ENCODE measurements around the gene COX6A1. TPM values are rescaled to one million over a fixed set of nuclear protein-coding genes. Genes with fewer than 3 reads are reported as not detected.

COX6A1 gene
- total RNA-seq, 2 experiments from 2014 or later: 449 to 455 TPM

GRCh38 chr12:120468325-120468820 lies 30.5 kb downstream of the COX6A1 start:
- no peaks in the 10 kb centered on the region for H3K9me3 Mint-ChIP-seq
- H3K27me3 Mint-ChIP-seq: no peaks in the 10 kb centered on the region
- peak overlapping the region; percentile 87 for H3K27ac Mint-ChIP-seq
- H3K4me3 Mint-ChIP-seq: peak overlapping the region; percentile 95
- peaks cover 41% of the 10 kb centered on the region for H3K4me1 Mint-ChIP-seq
- DNase-seq: peak; percentile 26
- peaks cover 22% of the 10 kb centered on the region for H3K36me3 Mint-ChIP-seq

GRCh38 chr12:120468821-120469449 lies 31.0 kb downstream of the COX6A1 start:
- H3K36me3 Mint-ChIP-seq: peaks cover 21% of the 10 kb centered on the region
- peak overlapping the region; percentile 87 for H3K27ac Mint-ChIP-seq
- no peaks in the 10 kb centered on the region for H3K27me3 Mint-ChIP-seq
- DNase-seq: no peak
- H3K4me1 Mint-ChIP-seq: peaks cover 41% of the 10 kb centered on the region
- H3K4me3 Mint-ChIP-seq: peak overlapping the region; percentile 95
- H3K9me3 Mint-ChIP-seq: no peaks in the 10 kb centered on the region

- Mint-ChIP-seq H3K27me3 (no peaks in the 10 kb centered on the region), H3K4me3 (peak within 1 kb of the TSS; percentile 95), H3K9me3 (no peaks in the 10 kb centered on the region), H3K27ac (peak within 1 kb of the TSS; percentile 87), H3K4me1 (peaks cover 35% of the 10 kb centered on the region), H3K36me3 (peaks cover 18% of the 10 kb centered on the region)
- DNase-seq: peak; percentile 99
Observed at GRCh38 chr12:120469450-120470149, 31.7 kb downstream of the COX6A1 start, which contains the start of gene SRSF9. SRSF9 (minus strand) TSS chr12:120469748; CDS start chr12:120469609, 139 bp downstream.

- peak overlapping the region; percentile 87 for H3K27ac Mint-ChIP-seq
- H3K4me1 Mint-ChIP-seq: peaks cover 31% of the 10 kb centered on the region
- no peaks in the 10 kb centered on the region for H3K27me3 Mint-ChIP-seq
- peaks cover 17% of the 10 kb centered on the region for H3K36me3 Mint-ChIP-seq
- H3K9me3 Mint-ChIP-seq: no peaks in the 10 kb centered on the region
- no peak for DNase-seq
- peak overlapping the region; percentile 95 for H3K4me3 Mint-ChIP-seq
Observed at GRCh38 chr12:120470150-120470784, 32.4 kb downstream of the COX6A1 start.

GRCh38 chr12:120472521-120472920 lies 34.6 kb downstream of the COX6A1 start:
- peaks cover 11% of the 10 kb centered on the region for H3K36me3 Mint-ChIP-seq
- H3K4me3 Mint-ChIP-seq: no peak overlapping the region
- no peak overlapping the region for H3K27ac Mint-ChIP-seq
- H3K4me1 Mint-ChIP-seq: peaks cover 14% of the 10 kb centered on the region
- no peaks in the 10 kb centered on the region for H3K27me3 Mint-ChIP-seq
- no peak for DNase-seq
- H3K9me3 Mint-ChIP-seq: no peaks in the 10 kb centered on the region

- DNase-seq: no peak
- no peaks in the 10 kb centered on the region for H3K9me3 Mint-ChIP-seq
- no peaks in the 10 kb centered on the region for H3K27me3 Mint-ChIP-seq
- H3K36me3 Mint-ChIP-seq: peaks cover 2% of the 10 kb centered on the region
- H3K27ac Mint-ChIP-seq: no peak overlapping the region
- H3K4me1 Mint-ChIP-seq: peaks cover 7% of the 10 kb centered on the region
- no peak overlapping the region for H3K4me3 Mint-ChIP-seq
Observed at GRCh38 chr12:120473807-120474615, 36.1 kb downstream of the COX6A1 start.

GRCh38 chr12:120474616-120474960 lies 36.7 kb downstream of the COX6A1 start:
- H3K27ac Mint-ChIP-seq: peak overlapping the region; percentile 0

GRCh38 chr12:120475643-120476042 lies 37.7 kb downstream of the COX6A1 start:
- Mint-ChIP-seq H3K4me1 (peaks cover 3% of the 10 kb centered on the region), H3K9me3 (no peaks in the 10 kb centered on the region), H3K27ac (no peak overlapping the region), H3K36me3 (no peaks in the 10 kb centered on the region), H3K27me3 (no peaks in the 10 kb centered on the region), H3K4me3 (no peak overlapping the region)
- DNase-seq: no peak

More at GRCh38 chr12:120474616-120474960, 36.7 kb downstream of the COX6A1 start:
- H3K27me3 Mint-ChIP-seq: no peaks in the 10 kb centered on the region
- no peak for DNase-seq
- H3K9me3 Mint-ChIP-seq: no peaks in the 10 kb centered on the region
- no peak overlapping the region for H3K4me3 Mint-ChIP-seq
- peaks cover 7% of the 10 kb centered on the region for H3K4me1 Mint-ChIP-seq
- H3K36me3 Mint-ChIP-seq: peaks cover 2% of the 10 kb centered on the region

- H3K4me1 Mint-ChIP-seq: no peaks in the 10 kb centered on the region
- H3K9me3 Mint-ChIP-seq: no peaks in the 10 kb centered on the region
- no peak for DNase-seq
- H3K36me3 Mint-ChIP-seq: no peaks in the 10 kb centered on the region
- no peak overlapping the region for H3K4me3 Mint-ChIP-seq
- no peak overlapping the region for H3K27ac Mint-ChIP-seq
- H3K27me3 Mint-ChIP-seq: no peaks in the 10 kb centered on the region
Observed at GRCh38 chr12:120479458-120479857, 41.5 kb downstream of the COX6A1 start.

GRCh38 chr12:120480211-120480610 lies 42.3 kb downstream of the COX6A1 start:
- no peaks in the 10 kb centered on the region for H3K9me3 Mint-ChIP-seq
- no peak overlapping the region for H3K27ac Mint-ChIP-seq
- no peaks in the 10 kb centered on the region for H3K4me1 Mint-ChIP-seq
- no peaks in the 10 kb centered on the region for H3K36me3 Mint-ChIP-seq
- H3K27me3 Mint-ChIP-seq: no peaks in the 10 kb centered on the region
- H3K4me3 Mint-ChIP-seq: no peak overlapping the region
- DNase-seq: no peak

GRCh38 chr12:120481022-120481767 lies 43.3 kb downstream of the COX6A1 start:
- Mint-ChIP-seq H3K27me3 (no peaks in the 10 kb centered on the region), H3K4me1 (no peaks in the 10 kb centered on the region), H3K4me3 (no peak overlapping the region), H3K27ac (no peak overlapping the region), H3K36me3 (no peaks in the 10 kb centered on the region), H3K9me3 (no peaks in the 10 kb centered on the region)
- DNase-seq: no peak

GRCh38 chr12:120483621-120484020 lies 45.7 kb downstream of the COX6A1 start:
- DNase-seq: no peak
- Mint-ChIP-seq H3K9me3 (no peaks in the 10 kb centered on the region), H3K4me3 (no peak overlapping the region), H3K4me1 (no peaks in the 10 kb centered on the region), H3K27me3 (no peaks in the 10 kb centered on the region), H3K36me3 (no peaks in the 10 kb centered on the region), H3K27ac (no peak overlapping the region)

- no peak for DNase-seq
- Mint-ChIP-seq H3K27me3 (no peaks in the 10 kb centered on the region), H3K27ac (no peak overlapping the region), H3K4me1 (no peaks in the 10 kb centered on the region), H3K36me3 (no peaks in the 10 kb centered on the region), H3K4me3 (no peak overlapping the region), H3K9me3 (no peaks in the 10 kb centered on the region)
Observed at GRCh38 chr12:120485961-120486881, 48.3 kb downstream of the COX6A1 start.

Data from activated naive CD8-positive, alpha-beta T cell treated with anti-CD3 and anti-CD28 coated beads for 36 hours (primary cell).